HAP-1 (cell line): ENCODE data around the gene NOS1.

Source experiments
- DNase-seq, 2 experiments: peaks; one replicate each; pipeline ENCODE4 v3.0.0-alpha.2; 2016 to 2020; ENCODE audit warnings: low spot score in 2 of 2
- H3K27me3 ChIP-seq: fragments of 250-450 bp; sonication (Bioruptor Pico); 2 replicates; pipeline ENCODE4 v1.5.1; 2020; ENCODE audit warnings: low read depth, mild to moderate bottlenecking, moderate library complexity
- H3K36me3 ChIP-seq: fragments of 250-450 bp; sonication (Bioruptor Pico); replicated peaks from 2 replicates; pipeline ENCODE4 v1.5.1; 2020; ENCODE audit warnings: mild to moderate bottlenecking
- H3K4me1 ChIP-seq: fragments of 250-450 bp; sonication (Bioruptor Pico); 2 replicates; pipeline ENCODE4 v1.5.1; 2020; ENCODE audit warnings: mild to moderate bottlenecking
- H3K4me3 ChIP-seq: fragments of 250-450 bp; sonication (Bioruptor Pico); 2 replicates; pipeline ENCODE4 v1.5.1; 2020; ENCODE audit warnings: mild to moderate bottlenecking, moderate library complexity
- H3K9me3 ChIP-seq: fragments of 250-450 bp; sonication (Bioruptor Pico); 2 replicates; pipeline ENCODE4 v1.5.1; 2020; ENCODE audit warnings: mild to moderate bottlenecking, moderate library complexity
- in situ Hi-C: fragments of 300-500 bp; cut with MboI; formaldehyde crosslinking; loops from 3 replicates; pipeline ENCODE4 v1.14.3; 2020; ENCODE audit warnings: low sequenced_read_pairs, inconsistent platforms, mixed read lengths

The NOS1 gene

DNA sequence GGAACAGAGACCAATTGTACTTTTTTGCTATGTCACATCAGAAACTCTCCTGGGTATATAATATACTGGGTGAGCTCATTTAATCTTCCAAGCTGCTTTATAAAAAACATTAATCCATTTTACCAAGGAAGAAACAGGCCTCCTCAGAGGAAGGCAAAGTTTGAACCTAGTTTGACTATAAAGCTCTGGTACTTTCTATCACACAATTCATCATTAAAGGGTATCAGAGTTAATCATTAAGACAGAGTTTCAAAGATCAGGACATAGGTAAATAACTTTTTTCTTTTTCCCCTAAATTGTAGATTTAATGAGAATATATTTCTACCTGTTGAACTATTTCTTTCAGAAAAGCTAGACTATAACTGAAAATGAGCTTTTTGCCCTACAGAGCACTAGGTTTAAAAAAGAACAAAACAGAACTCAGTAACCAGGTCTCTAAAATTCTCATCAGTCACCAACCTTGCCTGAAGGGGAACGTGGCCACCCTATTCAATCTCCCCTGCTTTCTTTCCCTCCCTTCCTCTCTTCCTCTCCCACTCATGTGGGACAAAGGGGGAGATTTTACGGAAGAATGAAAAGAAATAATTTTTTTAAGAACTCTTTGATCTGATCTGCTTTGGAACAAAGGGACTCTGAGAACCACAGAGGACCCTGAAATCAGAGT, 189.8 kb downstream of the NOS1 start:
- Histone ChIP-seq H3K9me3 (no peaks in the 10 kb centered on the region), H3K27me3 (no peaks in the 10 kb centered on the region), H3K36me3 (peaks cover 85% of the 10 kb centered on the region), H3K4me1 (no peaks in the 10 kb centered on the region), H3K4me3 (no peak overlapping the region)
- in situ Hi-C loops, result no loop called here
- no peak for DNase-seq

DNA sequence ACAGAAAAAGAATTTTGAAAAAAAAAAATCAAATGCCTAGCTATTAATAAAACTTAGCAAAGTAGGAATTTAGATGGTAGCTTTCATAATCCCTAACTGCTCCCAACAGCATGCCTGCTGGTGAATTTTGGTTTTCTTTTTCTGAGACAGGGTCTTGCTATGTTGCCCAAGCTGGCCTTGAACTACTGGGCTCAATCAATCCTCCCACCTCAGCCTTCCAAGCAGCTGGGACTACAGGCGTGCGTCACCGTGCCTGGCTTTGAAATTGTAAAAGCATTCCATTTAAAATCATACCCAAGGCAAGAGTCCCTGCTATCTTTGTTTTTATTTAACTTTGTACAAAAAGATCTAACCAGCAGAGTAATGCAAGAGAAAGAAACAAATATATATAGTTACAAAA, 191.9 kb downstream of the NOS1 start:
- DNase-seq, result no peak
- in situ Hi-C loops, result no loop called here
- no peaks in the 10 kb centered on the region for H3K4me1 ChIP-seq
- H3K36me3 ChIP-seq, result peaks cover 82% of the 10 kb centered on the region
- no peak overlapping the region for H3K4me3 ChIP-seq
- no peaks in the 10 kb centered on the region for H3K9me3 ChIP-seq
- no peaks in the 10 kb centered on the region for H3K27me3 ChIP-seq

DNA sequence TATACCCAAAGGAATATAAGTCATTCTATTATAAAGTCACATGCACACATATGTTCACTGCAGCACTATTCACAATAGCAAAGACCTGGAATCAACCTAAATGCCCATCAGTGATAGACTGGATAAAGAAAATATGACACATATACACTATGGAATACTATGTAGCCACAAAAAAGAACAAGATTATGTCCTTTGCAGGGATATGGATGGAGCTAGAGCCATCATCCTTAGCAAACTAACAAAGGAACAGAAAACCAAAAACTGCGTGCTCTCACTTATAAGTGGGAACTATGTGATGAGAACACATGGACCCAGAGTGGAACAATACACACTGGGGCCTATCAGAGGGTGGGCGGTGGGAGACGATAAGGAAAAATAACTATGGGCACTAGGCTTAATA, 192.4 kb downstream of the NOS1 start:
- Histone ChIP-seq H3K36me3 (peaks cover 81% of the 10 kb centered on the region), H3K27me3 (no peaks in the 10 kb centered on the region), H3K4me3 (no peak overlapping the region), H3K4me1 (no peaks in the 10 kb centered on the region), H3K9me3 (no peaks in the 10 kb centered on the region)
- DNase-seq, result no peak
- in situ Hi-C loops, result no loop called here

DNA sequence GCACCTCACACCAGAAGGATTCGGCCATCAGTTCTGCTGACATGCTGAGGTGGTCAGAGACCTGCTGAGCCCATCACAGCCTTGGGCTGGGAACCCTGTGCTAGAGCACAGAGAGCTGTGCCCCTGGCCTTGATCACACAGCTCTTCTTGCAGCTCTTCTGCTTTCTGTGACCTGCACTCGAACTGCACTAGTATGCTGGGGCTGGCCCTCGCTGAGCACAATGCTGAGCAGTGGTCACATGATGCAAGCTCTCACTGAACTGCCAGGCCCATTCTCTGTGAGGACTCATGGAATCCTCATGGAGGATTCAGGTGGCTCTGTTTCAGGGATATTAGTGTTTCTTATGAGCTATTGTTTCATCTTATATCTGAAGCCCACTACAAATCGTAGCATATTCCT, 193.7 kb downstream of the NOS1 start:
- Histone ChIP-seq H3K9me3 (no peaks in the 10 kb centered on the region), H3K27me3 (no peaks in the 10 kb centered on the region), H3K4me3 (no peak overlapping the region), H3K36me3 (peaks cover 79% of the 10 kb centered on the region), H3K4me1 (no peaks in the 10 kb centered on the region)
- no peak for DNase-seq
- in situ Hi-C loops, result no loop called here

DNA sequence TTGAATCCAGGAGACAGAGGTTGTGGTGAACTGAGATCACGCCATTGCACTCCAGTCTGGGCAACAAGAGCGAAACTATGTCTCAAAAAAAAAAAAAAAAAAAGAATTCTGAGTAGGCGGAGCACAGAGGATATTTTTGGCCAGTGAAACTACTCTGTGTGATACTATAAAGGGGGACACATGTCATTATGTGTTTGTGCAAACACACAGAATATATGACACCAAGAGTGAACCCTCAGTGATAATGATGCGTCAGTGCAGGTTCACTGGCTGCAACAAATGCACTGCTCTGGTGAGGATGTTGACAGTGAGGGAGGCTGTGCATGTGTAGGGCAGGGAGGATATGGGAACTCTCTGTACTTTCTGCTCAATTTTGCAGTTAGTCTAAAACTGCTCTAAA, 195.3 kb downstream of the NOS1 start:
- Histone ChIP-seq H3K9me3 (no peaks in the 10 kb centered on the region), H3K27me3 (no peaks in the 10 kb centered on the region), H3K4me3 (no peak overlapping the region), H3K36me3 (peaks cover 84% of the 10 kb centered on the region), H3K4me1 (no peaks in the 10 kb centered on the region)
- in situ Hi-C loops, result no loop called here
- no peak for DNase-seq

DNA sequence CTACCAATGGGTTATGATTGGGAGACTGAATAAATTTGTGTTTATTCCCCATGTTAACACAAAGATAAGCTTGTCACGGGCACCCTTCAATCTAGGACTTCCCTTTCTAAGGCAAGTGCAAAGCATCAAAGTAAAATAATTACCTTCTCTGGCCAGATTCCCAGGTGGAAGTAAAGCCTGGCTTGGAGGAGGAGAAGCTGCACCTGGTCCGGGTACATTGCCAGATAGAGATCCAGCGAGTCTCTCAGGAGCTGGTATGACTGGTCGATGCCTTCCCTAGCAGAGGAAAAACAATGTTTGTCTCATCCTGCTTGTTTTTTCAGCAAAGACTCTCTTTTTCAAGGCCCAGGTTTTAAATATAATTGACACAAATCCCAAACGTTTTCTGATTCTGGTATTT, 196.1 kb downstream of the NOS1 start:
- H3K4me3 ChIP-seq, result no peak overlapping the region
- DNase-seq, result no peak
- H3K4me1 ChIP-seq, result no peaks in the 10 kb centered on the region
- no peaks in the 10 kb centered on the region for H3K9me3 ChIP-seq
- H3K36me3 ChIP-seq, result peaks cover 83% of the 10 kb centered on the region
- in situ Hi-C loops, result no loop called here
- no peaks in the 10 kb centered on the region for H3K27me3 ChIP-seq

DNA sequence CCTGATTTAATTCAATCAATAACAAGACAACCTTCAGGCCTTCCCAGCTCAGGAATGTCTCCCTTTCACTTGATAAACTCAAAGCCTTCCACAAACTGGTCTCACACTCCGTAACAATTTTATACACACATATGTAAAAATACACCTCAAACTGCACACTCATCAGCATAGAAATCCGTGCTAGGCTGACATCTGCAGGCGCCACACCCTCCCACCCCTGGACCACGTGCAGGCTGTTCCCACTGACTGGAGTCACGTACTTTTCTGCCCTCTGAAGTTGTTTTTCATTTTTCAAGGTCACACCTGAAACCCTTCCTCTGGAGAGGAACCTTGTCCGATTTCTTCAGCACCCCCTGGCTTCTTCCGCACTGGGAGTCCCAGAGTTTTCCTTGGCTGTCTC, 198.8 kb downstream of the NOS1 start:
- H3K27me3 ChIP-seq, result no peaks in the 10 kb centered on the region
- H3K36me3 ChIP-seq, result peaks cover 90% of the 10 kb centered on the region
- no peaks in the 10 kb centered on the region for H3K9me3 ChIP-seq
- H3K4me3 ChIP-seq, result no peak overlapping the region
- DNase-seq, result no peak
- no peaks in the 10 kb centered on the region for H3K4me1 ChIP-seq
- in situ Hi-C loops, result no loop called here

DNA sequence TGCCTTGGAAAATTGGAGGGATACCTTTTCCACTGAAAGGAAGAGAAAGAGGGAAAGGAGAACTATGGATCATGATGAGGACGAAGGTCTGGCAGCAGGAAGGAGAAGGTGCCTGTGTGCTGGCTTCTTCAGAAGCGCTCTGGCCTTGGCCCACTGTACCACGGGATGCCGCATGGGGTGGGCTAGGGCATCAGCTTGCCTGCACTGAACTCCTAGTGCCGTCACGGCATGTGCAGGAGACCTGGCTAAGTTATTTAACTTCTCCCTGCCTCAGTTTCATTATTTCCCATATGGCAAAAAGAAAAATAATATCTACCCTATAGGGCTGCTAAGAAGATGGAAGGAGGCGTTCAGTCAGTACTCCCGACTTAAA, 199.3 kb downstream of the NOS1 start:
- DNase-seq, result no peak
- H3K4me3 ChIP-seq, result no peak overlapping the region
- peaks cover 92% of the 10 kb centered on the region for H3K36me3 ChIP-seq
- H3K27me3 ChIP-seq, result no peaks in the 10 kb centered on the region
- no peaks in the 10 kb centered on the region for H3K4me1 ChIP-seq
- no peaks in the 10 kb centered on the region for H3K9me3 ChIP-seq
- in situ Hi-C loops, result no loop called here

DNA sequence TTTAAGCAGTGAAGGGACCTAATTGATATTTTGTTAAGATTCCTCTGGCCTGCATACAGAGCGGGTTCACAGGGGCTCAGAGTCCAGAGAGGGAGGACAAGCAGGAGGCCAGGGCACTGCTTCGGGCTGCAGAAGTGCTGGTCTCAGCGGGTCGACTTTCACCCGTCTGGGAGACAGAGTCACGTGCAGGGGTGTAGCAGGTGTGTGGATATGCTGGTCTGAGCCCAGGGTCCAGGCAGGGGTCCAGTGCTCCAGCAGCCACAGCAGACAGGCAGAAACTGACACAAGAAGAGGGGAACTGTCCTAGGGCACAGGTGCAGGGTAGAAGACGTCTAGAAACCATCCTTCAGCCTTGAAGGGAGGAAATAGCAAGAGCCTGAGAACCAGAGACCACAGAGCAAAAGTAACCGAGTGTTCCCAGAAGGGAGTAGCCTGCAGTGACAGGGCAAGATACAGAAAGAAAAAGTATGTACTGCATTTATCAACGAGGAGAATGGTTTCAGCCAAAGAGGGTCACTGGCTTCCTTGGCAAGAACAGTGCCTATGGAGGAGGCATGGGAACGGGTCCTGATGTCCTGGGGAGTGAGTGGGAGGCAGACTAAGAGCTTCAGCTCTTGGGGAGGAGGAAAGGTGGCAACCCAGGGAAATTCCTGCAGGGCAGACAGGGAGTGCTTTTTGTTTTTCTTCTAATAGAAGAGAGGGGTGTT, 199.8 kb downstream of the NOS1 start:
- no peak overlapping the region for H3K4me3 ChIP-seq
- peaks cover 89% of the 10 kb centered on the region for H3K36me3 ChIP-seq
- no peaks in the 10 kb centered on the region for H3K4me1 ChIP-seq
- in situ Hi-C loops, result no loop called here
- no peaks in the 10 kb centered on the region for H3K9me3 ChIP-seq
- H3K27me3 ChIP-seq, result no peaks in the 10 kb centered on the region
- no peak for DNase-seq

DNA sequence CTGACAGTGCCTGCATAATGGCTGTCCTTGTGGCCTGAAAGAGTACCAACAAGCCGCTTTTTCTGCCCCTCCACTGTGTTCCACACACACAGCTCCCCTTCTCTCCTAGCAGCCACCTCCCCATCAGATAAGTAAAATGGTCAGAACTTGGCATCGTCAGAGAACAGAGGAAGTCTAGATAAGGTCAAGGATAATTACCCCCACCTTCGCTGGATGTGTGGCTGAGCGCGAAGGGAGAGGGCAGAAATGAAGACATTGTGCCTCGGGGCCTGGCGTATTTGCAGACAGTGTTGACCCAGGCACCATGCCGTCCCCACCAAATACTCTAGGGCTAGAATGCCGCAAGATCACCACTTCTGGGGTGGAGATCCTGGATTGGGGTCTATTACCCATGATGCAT, 201.8 kb downstream of the NOS1 start:
- DNase-seq, result no peak
- H3K4me1 ChIP-seq, result no peaks in the 10 kb centered on the region
- in situ Hi-C loops, result no loop called here
- no peak overlapping the region for H3K4me3 ChIP-seq
- no peaks in the 10 kb centered on the region for H3K27me3 ChIP-seq
- H3K9me3 ChIP-seq, result no peaks in the 10 kb centered on the region
- peaks cover 92% of the 10 kb centered on the region for H3K36me3 ChIP-seq

DNA sequence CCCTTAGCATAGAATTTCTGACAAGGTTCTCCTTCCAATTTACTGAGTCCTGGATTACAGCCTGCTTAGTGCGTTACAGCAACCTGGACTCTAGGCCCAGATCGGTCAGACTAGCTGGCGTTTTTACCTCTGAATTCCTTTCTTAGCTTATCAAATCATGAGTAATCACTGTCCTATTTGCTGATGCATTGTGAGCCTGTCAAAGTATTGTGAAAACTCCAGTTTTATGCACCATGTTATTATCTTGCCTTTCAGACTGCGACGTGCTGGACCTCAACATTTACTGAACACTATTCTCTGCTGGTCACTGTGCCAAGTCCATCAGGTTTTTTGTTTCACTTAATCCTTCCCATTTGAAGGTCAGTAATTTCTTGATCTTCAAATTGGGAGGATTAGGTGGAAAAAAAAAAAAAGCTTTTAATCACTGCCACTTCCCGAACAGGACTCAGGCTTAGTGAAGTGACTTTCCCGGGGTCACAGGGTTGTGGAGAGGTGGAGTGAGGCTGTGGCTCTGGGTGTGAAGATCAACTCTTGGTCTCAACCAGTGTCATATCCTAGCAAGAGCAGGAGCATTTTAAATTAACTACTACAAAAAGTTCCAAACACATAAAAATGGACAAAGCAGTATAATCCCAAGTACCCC, 202.4 kb downstream of the NOS1 start:
- H3K4me1 ChIP-seq, result no peaks in the 10 kb centered on the region
- H3K36me3 ChIP-seq, result peaks cover 93% of the 10 kb centered on the region
- in situ Hi-C loops, result no loop called here
- no peak for DNase-seq
- no peak overlapping the region for H3K4me3 ChIP-seq
- no peaks in the 10 kb centered on the region for H3K9me3 ChIP-seq
- H3K27me3 ChIP-seq, result no peaks in the 10 kb centered on the region
